GM18505 (cell line): ENCODE results near the gene MAN1B1.
A peak's percentile ranks its signal among the peaks of the same experiment; 100 is the strongest.
"Not testable (repeated sequence)": the region's sequence is repeated elsewhere in the genome, so short reads cannot be mapped to it uniquely, and the experiment has no call there.

Source experiments
- ATAC-seq: cut with Tn5 transposase; IDR thresholded peaks from one replicate; pipeline ENCODE4 v1.9.1; 2021; ENCODE audit not compliant: unreplicated experiment
- POLR2A ChIP-seq: IDR thresholded peaks from 4 replicates; pipeline ENCODE4 v1.6.1; 2011; ENCODE audit warnings: borderline replicate concordance; ENCODE audit not compliant: insufficient read depth, insufficient read length; ENCODE audit errors: extremely low read depth

MAN1B1 gene

DNA sequence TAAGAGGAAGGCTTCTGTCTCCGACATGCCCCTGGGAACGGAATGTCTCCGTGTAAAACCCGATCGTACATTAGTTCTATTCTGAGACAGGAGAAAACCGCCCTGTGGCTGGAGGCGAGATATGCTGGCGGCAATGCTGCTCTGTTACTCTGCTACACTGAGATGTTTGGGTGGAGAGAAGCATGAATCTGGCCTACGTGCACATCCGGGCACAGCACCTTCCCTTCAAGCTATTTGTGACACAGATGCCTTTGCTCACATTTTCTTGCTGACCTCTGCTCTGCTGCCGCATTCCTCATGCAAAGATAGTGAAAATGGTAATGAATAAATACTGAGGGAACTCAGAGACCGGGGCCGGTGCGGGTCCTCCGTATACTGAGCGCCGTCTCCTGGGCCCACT, 29.9 kb downstream of the MAN1B1 start:
- ATAC-seq: no peak

DNA sequence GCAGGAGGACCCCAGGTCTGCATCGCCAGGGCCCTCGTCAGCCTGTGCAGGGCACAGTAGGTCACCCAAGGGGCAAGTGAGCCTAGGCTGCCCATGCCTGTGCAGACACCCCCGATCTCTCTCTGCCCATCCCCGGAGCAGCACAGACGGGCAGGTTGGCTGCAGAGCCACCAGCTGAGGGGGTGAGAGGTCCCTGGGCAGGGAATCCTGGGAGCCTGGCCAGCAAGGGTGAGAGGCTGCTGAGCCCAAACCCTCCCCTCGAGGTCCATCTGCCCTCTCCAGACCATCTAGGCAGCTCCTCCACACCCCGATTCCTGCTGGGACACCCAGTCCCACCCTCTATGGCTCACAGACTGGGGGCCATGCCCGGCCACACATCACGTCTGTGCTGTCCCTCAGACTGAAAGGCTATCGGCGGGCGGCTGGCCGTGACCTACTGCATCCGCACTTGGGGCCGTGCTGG, 30.5 kb downstream of the MAN1B1 start:
- ATAC-seq: no peak
- TF ChIP-seq POLR2A: no peak

More for the DNA sequence above, 29.9 kb downstream of the MAN1B1 start:
- TF ChIP-seq POLR2A: no peak

DNA sequence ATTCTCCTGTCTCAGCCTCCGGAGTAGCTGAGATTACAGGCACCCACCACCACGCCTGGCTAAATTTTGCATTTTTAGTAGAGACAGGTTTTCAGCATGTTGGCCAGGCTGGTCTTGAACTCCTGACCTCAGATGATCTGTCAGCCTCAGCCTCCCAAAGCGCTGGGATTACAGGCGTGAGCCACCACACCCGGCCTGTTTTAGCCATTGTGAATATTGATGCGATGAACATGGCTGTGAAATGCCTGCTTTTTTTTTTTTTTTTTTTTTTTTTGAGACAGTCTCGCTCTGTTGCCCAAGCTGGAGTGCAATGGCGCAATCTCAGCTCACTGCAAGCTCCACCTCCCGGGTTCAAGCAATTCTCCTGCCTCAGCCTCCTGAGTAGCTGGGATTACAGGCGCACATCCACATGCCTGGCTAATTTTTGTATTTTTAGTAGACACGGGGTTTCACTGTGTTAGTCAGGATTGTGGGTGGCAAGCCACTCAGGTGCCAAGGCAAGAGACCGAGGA, 31.4 kb downstream of the MAN1B1 start:
- ATAC-seq: not testable (repeated sequence)

DNA sequence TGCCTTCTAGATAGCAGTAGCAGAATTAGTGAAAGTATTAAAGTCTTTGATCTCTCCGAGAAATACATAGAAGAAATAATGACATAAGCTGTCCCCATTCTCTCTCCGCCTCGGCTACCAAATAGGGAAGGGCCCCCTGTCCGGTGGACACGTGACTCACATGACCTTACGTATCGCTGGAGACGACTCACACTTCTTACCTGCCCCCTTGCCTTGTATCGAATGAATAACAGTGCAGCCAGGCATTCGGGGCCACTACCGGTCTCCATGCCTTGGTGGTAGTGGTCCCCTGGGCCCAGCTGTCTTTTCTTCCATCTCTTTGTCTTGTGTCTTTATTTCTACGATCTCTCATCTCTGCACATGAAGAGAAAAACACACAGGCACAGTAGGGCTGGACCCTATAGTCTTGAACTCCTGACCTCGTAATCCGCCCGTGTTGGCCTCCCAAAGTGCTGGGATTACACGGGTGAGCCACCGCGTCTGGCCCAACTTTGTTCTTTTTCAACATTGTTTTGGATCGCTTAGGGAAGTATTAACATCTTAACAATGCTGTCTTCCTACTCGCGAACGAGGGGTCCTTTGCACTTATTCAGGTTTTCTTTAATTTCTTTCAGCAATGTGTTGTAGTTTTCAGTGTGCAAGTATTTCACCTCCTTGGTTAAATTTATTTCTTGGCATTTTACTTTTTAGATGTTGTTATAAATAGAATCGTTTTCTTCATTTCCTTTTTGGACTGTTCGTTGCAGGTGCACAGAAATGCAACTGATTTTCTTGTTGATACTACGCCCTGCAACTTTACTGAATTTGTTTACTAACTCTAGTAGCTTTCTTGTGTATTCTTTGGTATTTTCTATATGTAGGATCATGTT, 35.4 kb downstream of the MAN1B1 start:
- not testable (repeated sequence) for ATAC-seq

DNA sequence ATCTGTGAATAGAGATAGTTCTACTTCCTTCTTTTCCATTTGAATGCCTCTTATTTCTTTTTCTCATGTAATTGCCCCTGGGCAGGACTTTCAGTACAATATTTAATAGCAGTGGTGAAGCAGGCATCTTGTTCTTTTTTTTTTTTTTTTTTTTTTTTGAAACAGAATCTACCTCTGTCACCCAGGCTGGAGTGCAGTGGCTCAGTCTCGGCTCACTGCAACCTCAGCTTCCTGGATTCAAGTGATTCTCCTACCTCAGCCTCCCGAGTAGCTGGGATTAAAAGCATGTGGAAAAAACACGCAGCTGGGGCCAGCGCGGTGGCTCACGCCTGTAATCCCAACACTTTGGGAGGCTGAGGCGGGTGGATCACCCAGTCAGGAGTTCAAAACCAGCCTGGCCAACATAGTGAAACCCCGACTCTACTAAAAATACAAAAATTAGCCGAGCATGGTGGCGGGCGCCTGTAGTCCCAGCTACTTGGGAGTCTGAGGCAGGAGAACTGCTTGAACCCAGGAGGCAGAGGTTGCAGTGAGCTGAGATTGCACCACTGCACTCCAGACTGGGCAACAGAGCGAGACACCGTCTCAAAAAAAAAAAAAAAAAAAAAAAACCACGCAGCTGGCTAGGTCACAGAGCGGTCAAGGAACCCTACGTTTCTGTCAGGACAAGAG, 36.1 kb downstream of the MAN1B1 start:
- ATAC-seq: not testable (repeated sequence)

DNA sequence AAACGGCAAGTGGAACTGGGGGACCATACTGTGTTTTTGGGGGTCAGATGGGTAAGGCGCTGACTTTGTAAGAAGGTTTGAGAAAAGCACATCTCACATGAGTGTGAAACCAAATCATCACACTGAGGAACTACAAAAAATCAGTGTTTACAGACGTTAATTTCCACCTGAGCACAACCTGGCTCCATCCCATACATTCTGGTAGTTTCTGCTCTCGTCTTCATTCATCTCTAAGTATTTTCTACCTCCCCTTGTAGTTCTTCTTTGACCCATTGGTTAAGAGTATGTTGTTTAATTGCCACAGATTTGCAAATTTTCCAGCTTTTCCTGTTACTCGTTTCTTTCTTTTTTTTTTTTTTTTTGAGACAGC, 36.7 kb downstream of the MAN1B1 start:
- TF ChIP-seq POLR2A: no peak
- ATAC-seq: no peak

DNA sequence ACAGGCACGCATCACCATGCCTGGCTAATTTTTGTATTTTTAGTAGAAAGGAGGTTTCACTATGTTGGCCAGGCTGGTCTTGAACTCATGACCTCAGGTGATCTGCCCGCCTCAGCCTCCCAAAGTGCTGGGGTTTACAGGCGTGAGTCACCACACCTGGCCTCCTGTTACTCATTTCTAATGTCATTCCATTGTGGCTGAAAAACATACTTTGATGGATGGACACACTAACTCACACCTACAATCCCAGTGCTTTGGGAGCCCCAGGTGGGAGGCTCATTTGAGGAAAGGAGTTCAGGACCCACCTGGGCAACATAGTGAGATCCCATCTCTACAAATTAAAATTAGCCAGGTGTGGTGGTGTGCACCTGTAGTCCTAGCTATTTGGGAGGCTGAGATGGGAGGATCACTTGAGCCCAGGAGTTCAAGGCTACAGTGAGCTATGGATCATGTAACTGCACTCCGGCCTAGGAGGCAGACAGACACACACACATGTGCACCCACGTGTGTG, 37.2 kb downstream of the MAN1B1 start:
- not testable (repeated sequence) for ATAC-seq

DNA sequence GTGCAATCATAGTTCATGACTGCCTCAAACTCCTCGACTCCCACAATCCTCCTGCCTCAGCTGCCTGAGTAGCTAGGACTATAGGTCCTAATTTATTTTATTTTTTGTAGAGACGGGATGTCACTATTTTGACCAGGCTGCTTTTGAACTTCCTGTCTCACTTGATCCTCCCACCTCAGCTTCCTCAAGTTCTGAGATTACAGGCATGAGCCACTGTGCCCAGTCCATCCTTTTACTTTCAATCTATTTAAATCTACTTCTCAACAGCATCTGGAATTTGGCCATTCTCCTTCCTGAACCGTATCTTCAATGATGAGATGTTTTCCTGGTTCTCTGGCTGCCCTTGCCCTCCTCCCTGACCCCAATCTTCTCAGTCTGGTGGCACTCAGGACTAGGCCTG, 40.0 kb downstream of the MAN1B1 start:
- TF ChIP-seq POLR2A: no peak
- ATAC-seq: no peak

DNA sequence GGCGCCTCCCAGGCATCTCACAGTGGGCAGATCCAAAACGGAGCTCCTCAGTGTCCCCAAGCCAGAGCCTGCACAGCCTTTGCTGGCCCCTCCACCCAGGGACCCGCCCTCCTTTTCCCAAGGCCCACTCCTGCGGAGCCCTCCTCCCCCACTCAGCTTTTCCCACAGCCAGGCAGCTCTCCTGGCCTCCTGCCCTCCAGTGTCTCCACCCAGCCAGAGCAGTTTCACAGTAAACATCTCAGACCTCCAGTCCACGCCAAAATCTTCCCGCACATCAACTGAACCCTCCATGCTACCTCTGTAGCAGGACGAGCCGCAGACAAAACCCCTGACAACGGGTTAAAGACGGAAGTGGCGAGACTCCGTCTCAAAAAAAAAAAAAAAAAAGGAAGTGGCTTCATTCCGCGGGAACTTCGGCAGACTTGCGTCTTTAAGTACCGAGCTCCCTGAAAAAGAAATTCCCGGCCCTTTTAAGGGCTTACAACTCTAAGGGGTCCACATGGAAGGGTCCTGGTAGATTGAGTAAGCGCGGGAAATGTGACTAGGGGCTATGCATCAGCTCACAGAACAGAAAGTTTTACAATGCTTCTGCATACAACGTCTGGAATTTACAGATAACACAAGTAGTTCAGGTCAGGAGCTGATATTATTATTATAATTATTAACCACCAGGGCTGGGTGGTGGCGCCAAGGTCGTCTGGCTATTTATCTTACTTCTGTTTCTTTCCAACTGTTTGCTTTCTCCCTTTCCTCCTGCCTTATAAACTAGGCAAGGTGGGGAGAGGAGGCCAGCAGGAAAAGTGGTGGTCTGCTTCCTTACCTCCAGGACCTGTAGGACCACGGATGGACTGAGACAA, 40.7 kb downstream of the MAN1B1 start:
- TF ChIP-seq POLR2A: no peak
- ATAC-seq: no peak

DNA sequence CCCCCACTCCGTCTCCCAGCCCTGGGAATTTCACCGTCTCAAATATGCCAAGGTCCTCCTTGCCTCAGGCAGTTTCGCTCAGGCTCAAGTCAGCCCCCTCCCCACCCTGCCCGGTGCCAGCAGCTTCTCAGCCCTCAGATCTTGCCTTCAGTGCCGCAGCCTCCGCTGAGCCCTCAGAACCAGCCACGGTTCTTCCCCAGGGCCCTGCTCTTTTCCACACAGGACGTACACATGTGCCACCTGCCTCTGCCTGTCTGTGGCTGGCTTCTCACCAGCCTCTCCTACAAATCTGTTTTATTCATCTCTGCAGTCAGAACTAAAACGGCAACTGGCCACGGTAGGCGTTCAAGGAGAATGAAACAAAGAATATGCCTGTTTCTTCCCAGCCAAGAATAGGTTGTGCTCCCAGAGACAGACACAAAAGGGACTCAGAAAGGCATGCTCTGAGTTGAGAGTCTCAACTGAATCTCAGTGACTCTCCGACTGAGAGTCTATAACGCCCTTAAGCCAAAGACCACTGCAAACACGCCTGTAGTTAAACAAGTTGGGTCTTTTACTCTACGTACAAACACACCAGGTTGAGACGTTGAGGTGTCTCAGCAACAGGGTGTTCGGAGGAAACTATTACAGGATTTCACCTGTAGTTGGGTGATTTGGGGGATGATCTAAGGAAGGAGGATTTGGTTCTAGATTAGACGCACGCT, 41.5 kb downstream of the MAN1B1 start:
- ATAC-seq: no peak

DNA sequence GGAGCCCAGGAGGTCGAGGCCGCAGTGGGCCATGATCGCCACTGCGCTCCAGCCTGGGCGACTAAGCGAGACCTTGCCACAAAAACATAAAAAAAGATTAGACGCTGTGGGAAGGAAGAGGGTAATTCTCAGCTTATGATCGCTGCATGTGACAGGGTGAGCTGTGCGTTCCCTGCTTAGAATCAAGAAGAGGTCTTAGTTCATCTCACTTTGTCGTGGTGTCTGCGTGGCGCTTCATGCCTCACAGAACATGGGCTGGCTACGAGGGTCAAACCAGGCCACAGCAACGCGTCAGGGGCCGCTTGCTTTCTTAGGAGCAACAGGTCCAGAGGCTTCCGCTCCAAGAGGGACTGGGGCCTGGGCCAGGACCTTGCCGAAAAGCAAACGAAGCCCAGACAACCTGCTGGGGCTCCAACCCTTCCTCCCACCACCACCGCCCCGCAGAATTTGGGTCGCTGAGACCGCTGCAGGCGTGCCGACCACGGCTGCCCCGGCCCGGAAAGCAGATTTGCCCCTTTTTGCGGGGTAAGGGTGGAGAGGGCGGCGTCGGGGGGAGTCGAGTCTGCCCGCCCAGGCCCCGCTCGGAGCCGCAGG, 42.2 kb downstream of the MAN1B1 start:
- no peak for TF ChIP-seq POLR2A
- ATAC-seq: peak; percentile 21

More for the DNA sequence above, 41.5 kb downstream of the MAN1B1 start:
- TF ChIP-seq POLR2A: no peak

DNA sequence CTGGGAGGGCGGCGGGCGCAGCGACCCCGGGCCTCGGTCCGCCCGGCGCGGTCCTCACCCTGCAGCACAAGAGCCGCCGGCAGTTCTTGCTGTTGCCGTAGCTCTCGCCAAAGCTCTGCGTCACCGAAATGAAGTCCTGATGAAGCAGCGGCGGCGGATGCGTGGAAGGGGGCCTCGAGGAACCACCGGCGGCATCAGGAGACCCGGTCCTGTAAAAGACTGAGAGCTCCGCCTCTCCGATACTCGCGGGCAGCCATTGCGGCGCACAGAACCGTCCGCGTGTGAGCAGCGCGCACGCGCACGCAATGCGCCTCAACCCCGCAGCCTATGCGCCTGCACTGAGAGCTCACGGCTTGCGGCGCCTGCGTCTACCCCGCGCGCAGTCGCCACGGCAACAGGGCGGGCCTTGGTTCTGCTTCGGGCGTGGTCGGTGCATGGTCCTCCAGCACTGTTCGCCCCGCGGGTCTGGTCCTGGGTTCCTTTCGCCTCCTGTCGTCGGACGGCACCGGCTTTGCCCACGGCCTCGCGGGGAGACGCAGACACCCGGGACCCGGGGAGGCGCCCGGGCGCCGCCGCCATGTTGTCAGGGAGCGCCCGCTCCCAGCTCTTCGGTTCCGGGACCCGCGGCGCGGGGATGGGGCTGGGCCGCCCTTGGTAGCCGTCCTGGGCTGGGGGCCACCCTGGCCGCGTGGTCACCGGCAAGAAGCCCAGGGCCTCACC, 42.8 kb downstream of the MAN1B1 start:
- ATAC-seq: peak; percentile 81
- TF ChIP-seq POLR2A: peak; percentile 85

DNA sequence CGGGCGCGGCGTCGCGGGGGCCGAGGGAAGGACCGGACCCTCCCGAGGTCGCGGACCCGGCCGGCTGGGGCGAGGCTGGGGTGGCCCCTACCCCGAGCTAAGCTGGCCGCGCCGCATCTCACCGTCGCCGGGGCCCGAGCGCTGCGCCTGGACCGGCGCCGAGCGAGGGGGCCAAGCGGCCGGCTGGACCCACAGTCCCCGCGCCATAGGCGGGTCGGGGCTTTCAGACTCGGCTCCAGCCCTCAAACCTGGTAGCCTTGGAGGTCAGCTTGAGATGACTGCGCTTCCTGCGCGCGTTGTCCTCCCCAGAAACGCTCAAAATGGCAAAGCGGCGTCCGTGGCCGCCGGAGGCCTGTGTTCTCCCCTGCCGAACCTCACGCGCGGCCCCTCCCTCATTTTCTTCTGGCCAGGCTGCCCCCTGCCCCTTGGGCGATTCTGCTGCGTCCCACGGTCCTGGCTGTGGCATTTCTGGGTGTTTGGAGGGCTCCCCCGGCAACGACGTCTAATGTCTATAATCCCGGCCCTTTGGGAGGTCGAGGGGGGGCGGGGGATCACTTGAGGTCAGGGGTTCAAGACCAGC, 43.5 kb downstream of the MAN1B1 start:
- no peak for ATAC-seq
- TF ChIP-seq POLR2A: no peak
